ENCODE data around the gene HLA-A. TPM values are rescaled to one million over a fixed set of nuclear protein-coding genes. Genes with fewer than 3 reads are reported as not detected.
A peak's percentile ranks its signal among the peaks of the same experiment; 100 is the strongest.

HLA-A gene
- total and polyA plus RNA-seq, 9 of the 15 experiments (the other 6 are each of a cell fraction or from before 2014, with no cell fraction given) = 0.46 to 3.3 TPM; not detected in 7

GRCh38 chr6:29967379-29968010, 25.2 kb downstream of the HLA-A start (continued):
- TF ChIP-seq E4F1 (CRISPR knock-in tag; IDR thresholded peaks at IDR 0.05; ENCODE audit: borderline replicate concordance) (no peak), SMC3 (conservative IDR thresholded peaks at IDR 0.05; ENCODE audit: insufficient read depth, low read depth, low read length) (no peak), RFX1 (IDR thresholded peaks at IDR 0.05) (no peak), TEAD2 (tag; IDR thresholded peaks at IDR 0.05) (no peak), HNRNPL (IDR thresholded peaks at IDR 0.05; ENCODE audit: low read depth, low read length) (no peak), LEF1 (IDR thresholded peaks at IDR 0.05) (peak; percentile 78), PPARD (CRISPR knock-in tag; IDR thresholded peaks at IDR 0.05) (no peak), HDAC8 (tag; IDR thresholded peaks at IDR 0.05) (0 out of 2 replicates have a peak, but pooled peaks have one; percentile 31), USF2 (CRISPR knock-in tag; IDR thresholded peaks at IDR 0.05) (no peak), SUPT5H (IDR thresholded peaks at IDR 0.05) (peak; percentile 65), ELK3 (CRISPR knock-in tag; IDR thresholded peaks at IDR 0.05) (no peak), CC2D1A (IDR thresholded peaks at IDR 0.05) (peak; percentile 41; the same call in 1 of the 2 replicates), NFIX (CRISPR knock-in tag; IDR thresholded peaks at IDR 0.05; ENCODE audit: low read depth) (no peak), ZNF12 (CRISPR knock-in tag; IDR thresholded peaks at IDR 0.05) (no peak), TOE1 (IDR thresholded peaks at IDR 0.05; ENCODE audit: borderline replicate concordance) (no peak), TOE1 (CRISPR knock-in tag; IDR thresholded peaks at IDR 0.05; ENCODE audit: borderline replicate concordance, low read depth) (no peak), ZKSCAN1 (IDR thresholded peaks at IDR 0.05; ENCODE audit: low read depth, low read length) (peak; percentile 59), TRIM25 (IDR thresholded peaks at IDR 0.05; ENCODE audit: borderline replicate concordance) (no peak), SFPQ (IDR thresholded peaks at IDR 0.05; ENCODE audit: low read depth, low read length) (no peak), RBM39 (optimal IDR thresholded peaks at IDR 0.05; ENCODE audit: low read depth, low read length) (no peak), ZNF282 (CRISPR knock-in tag; IDR thresholded peaks at IDR 0.05) (no peak), NFE2 (IDR thresholded peaks at IDR 0.05; ENCODE audit: low read depth) (0 out of 2 replicates have a peak, but pooled peaks have one; percentile 18)
